C4-2B (cell line): ENCODE data around the gene C2orf74.
"Not testable (repeated sequence)": the region's sequence is repeated elsewhere in the genome, so short reads cannot be mapped to it uniquely, and the experiment has no call there.

Experiments used
- H3K27ac ChIP-seq: fragments of 450-650 bp; 2 replicates; pipeline ENCODE4 v1.5.1; 2017
- CTCF ChIP-seq: fragments of 450-650 bp; conservative IDR thresholded peaks from 2 replicates; pipeline ENCODE4 v1.5.1; 2017; ENCODE audit warnings: mild to moderate bottlenecking
- ZFX ChIP-seq: fragments of 450-650 bp; IDR thresholded peaks from 2 replicates; pipeline ENCODE4 v1.6.1; 2017

The C2orf74 gene

DNA sequence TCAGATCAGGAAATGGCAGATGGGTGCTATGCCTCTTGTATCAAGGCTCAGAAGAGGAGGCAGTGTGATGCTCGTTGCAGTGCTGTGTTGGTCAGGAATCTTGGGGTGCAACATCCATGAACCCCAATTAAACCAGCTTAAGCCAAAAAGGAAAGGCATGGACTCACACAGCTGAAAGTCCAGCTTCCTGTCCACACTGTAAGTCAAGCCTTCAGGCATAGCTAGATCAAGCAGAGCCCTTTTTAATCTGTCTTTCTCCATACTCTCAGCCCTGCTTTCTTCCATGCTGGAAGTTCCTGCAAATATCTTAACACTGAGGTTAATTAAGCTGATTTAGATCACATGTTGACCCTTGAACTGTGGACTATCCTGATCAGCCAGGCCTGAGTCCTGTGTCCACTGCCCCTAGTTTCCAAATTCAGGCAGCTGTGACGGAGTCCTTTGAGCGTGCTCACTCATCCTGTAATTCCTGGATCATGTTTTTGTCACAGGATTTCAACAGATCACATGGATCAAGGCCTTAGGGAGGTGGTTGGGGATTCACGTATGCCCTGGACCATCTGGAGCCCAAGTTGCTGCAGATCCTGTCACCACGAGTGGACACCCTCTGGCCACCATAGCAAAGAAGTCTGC, 4.5 kb upstream of the C2orf74 start:
- H3K27ac ChIP-seq: no peak overlapping the region
- TF ChIP-seq CTCF: no peak
- no peak for TF ChIP-seq ZFX

DNA sequence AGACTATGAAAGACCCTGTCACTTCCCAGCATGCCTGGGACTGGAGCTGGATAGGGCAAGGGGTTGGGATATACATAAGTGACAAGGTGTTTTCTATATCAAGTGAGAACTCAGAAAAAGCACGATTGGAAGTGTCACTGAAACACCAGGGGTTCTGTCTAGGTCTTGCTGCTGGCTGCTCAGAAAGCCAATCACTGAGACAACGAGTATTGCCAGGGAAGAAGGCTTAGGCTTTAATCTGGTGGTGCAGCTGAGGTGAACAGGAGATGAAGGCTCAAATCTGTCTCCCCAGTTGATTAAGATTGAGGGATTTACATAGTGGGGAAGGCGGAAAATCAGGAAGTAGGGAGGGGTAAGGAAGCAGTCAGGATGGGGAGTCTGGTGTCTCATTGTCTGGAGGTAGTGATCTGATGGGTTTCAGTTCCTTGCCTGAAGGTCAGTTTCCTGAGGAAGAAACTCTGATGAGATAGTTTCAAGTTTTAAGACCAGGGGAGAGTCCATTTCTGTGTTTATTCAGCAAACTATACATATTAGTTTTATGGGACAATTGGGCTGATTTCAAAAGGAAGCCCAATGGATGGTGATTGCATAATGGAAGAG, 3.5 kb upstream of the C2orf74 start:
- no peak overlapping the region for H3K27ac ChIP-seq
- no peak for TF ChIP-seq CTCF

DNA sequence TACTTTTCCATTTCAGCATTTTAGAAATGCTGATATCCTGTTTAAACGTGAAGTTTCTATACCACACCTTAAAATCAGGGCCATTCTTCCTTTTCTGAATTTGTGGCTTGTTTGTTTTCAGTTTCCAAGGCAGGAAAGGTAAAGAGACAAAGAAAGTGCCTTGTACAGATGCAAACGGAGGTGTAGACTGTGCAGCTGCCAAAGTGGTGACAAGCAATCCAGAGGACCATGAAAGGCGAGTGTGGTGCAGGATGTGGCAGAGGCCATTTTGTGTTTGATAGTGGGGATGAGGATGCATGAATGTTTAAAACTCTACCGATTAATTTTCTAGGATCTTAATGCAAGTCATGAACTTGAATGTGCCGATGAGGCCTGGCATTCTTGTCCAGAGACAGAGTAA, 733 bp downstream of the C2orf74 start:
- no peak for TF ChIP-seq CTCF
- TF ChIP-seq ZFX: no peak
- no peak overlapping the region for H3K27ac ChIP-seq

DNA sequence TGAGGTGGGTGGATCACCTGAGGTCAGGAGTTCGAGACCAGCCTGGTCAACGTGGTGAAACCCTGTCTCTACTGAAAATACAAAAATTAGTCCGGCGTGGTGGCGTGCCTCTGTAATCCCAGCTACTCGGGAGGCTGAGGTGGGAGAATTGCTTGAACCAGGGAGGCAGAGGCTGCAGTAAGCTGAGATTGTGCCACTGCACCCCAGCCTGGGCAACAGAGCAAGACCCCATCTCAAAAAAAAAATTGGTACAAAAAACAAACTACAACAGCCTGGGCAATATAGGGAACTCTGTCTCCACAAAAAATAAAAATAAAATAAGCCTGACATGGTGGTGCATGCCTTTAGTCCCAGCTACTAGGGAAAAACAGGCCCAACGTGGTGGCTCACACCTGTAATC, 3.1 kb downstream of the C2orf74 start:
- H3K27ac ChIP-seq: not testable (repeated sequence)

DNA sequence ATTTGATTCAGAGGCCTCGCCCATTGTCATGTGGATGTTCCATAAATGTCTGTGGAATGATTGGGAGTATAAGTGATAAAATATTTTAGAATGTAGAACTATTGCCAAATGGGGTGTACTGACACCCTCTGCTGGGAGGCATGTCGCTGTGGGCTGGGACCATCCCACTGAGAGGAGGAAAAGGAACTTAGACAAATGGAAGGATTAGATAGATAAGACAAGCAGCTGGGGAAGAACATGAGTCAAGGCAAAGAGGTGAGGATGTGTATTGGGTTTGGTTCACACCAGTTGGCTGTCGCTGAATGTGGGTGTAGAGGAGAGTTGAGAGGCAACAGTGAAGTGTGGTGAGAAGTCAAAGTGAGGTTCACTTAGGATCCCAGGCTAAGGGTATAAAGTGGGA, 4.0 kb downstream of the C2orf74 start:
- no peak overlapping the region for H3K27ac ChIP-seq
- TF ChIP-seq CTCF (no peak), ZFX (no peak)

- H3K27ac ChIP-seq: no peak overlapping the region
- no peak for TF ChIP-seq ZFX
- TF ChIP-seq CTCF: no peak
These were observed 5.6 kb downstream of the C2orf74 start for GRCh38 chr2:61167579-61167978.

DNA sequence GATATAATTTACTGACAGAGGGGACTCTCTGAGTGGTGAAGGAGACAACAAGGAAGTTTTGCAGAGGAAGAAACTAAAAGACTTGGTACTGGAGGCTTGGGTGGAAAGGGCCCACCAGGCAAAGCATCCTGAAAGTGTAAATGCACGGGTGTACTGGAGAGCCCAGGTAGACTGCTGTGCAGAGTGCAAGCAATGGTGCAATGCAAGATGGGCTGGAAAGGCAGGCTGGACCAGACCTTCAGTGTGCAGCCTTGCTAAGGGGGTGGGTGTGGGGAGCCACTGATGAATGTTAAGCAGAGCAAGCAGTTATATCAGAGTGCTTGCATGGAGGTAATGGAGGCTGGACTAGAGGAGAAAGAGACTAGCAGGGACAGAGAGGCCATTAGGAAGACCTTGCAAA, 10.7 kb downstream of the C2orf74 start:
- H3K27ac ChIP-seq: no peak overlapping the region
- TF ChIP-seq CTCF: no peak
- no peak for TF ChIP-seq ZFX

GRCh38 chr2:61173116-61173515, 11.1 kb downstream of the C2orf74 start:
- no peak for TF ChIP-seq ZFX
- TF ChIP-seq CTCF: no peak
- H3K27ac ChIP-seq: no peak overlapping the region
